Measurements from ENCODE around the gene GIMAP1.
A peak's percentile ranks its signal among the peaks of the same experiment; 100 is the strongest.

The GIMAP1 gene

GRCh38 chr7:150753239-150753638 is 36.8 kb downstream of the GIMAP1 start:
- DNase-seq: peak; percentile 65

GRCh38 chr7:150753826-150754603 is 37.6 kb downstream of the GIMAP1 start:
- peak; percentile 90 for DNase-seq

GRCh38 chr7:150754951-150755350 is 38.5 kb downstream of the GIMAP1 start:
- DNase-seq: no peak

GRCh38 chr7:150755473-150756099 is 39.2 kb downstream of the GIMAP1 start:
- DNase-seq: peak; percentile 71

- no peak for DNase-seq
Observed at GRCh38 chr7:150756166-150756565, 39.8 kb downstream of the GIMAP1 start.

GRCh38 chr7:150756858-150757257 is 40.4 kb downstream of the GIMAP1 start:
- DNase-seq: peak; percentile 63

GRCh38 chr7:150759479-150759878 is 43.1 kb downstream of the GIMAP1 start:
- no peak for DNase-seq

GRCh38 chr7:150766334-150766709 is 49.9 kb downstream of the GIMAP1 start:
- no peak for DNase-seq

GRCh38 chr7:150769768-150770167 is 53.4 kb downstream of the GIMAP1 start:
- DNase-seq: no peak

Measured in suppressor macrophage treated with lipopolysaccharide for 4 hours (primary cell).